SU-DHL-6 (cell line): ENCODE data around the gene PPFIA4.

Experiments used
- EZH2phosphoT487 ChIP-seq: fragments of 200-600 bp; sonication (generic), shearing (Covaris generic); conservative IDR thresholded peaks from 2 replicates; pipeline ENCODE4 v1.6.1; 2018; ENCODE audit warnings: mild to moderate bottlenecking, antibody characterized with exemption, low read length, moderate library complexity, mixed read lengths
- TF ChIP-seq, protein P1 (sequence below): fragments of 200-600 bp; sonication (generic); IDR thresholded peaks from one replicate; pipeline ENCODE4 v1.5.1; 2017; ENCODE audit warnings: antibody characterized with exemption, mild to moderate bottlenecking, low read length, moderate library complexity; ENCODE audit not compliant: insufficient read depth, poor library complexity, severe bottlenecking

DNA sequence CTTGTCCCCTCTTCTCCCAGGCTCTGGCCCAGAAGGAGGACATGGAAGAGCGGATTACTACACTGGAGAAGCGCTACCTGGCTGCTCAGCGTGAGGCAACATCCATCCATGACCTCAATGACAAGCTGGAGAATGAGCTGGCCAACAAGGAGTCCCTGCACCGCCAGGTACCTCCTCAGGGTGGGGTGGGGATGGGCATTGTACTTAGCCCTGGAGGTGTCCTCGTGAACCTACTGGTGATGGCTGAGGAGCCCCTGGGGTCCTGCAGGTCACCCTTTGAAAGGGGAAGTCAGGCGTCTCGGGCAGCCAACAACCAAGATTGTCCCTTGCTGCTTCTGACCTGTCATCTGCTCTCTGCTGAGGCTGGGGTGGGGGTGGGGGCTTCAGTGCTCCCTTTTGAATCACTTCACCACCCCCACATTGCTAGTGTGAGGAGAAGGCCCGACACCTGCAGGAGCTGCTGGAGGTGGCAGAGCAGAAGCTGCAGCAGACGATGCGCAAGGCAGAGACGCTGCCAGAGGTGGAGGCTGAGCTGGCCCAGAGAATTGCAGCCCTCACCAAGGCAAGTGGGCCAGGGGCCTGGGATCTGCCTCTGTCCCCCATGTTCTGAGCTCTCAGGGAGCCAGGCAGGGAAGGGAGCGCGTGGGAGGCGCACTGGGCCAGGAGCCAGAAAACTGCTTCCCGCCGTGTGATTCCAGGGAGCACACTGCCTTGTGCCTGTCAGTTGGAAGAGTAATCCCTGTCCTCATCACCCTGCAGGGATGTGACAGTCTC, 19.7 kb downstream of the PPFIA4 start:
- TF ChIP-seq, protein P1, sequence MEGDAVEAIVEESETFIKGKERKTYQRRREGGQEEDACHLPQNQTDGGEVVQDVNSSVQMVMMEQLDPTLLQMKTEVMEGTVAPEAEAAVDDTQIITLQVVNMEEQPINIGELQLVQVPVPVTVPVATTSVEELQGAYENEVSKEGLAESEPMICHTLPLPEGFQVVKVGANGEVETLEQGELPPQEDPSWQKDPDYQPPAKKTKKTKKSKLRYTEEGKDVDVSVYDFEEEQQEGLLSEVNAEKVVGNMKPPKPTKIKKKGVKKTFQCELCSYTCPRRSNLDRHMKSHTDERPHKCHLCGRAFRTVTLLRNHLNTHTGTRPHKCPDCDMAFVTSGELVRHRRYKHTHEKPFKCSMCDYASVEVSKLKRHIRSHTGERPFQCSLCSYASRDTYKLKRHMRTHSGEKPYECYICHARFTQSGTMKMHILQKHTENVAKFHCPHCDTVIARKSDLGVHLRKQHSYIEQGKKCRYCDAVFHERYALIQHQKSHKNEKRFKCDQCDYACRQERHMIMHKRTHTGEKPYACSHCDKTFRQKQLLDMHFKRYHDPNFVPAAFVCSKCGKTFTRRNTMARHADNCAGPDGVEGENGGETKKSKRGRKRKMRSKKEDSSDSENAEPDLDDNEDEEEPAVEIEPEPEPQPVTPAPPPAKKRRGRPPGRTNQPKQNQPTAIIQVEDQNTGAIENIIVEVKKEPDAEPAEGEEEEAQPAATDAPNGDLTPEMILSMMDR: no peak
- no peak for TF ChIP-seq EZH2phosphoT487
